GM12864 (cell line): ENCODE measurements around the gene CDKN1A.

Source experiments
- DNase-seq: peaks from one replicate; pipeline ENCODE4 v3.0.0-alpha.2; 2011; ENCODE audit warnings: low read depth
- H3K4me3 ChIP-seq: 2 replicates; pipeline ENCODE4 v1.5.1; 2011; ENCODE audit warnings: mild to moderate bottlenecking, low read depth, low read length, control low read depth
- CTCF ChIP-seq: IDR thresholded peaks from 2 replicates; pipeline ENCODE4 v1.5.1; 2011; ENCODE audit warnings: low read depth, mild to moderate bottlenecking, moderate library complexity, low read length, control low read depth, inconsistent platforms; ENCODE audit errors: missing control alignments

Gene CDKN1A

GRCh38 chr6:36698871-36699271 lies 20.4 kb downstream of the CDKN1A start:
- H3K4me3 ChIP-seq: no peak overlapping the region
- no peak for TF ChIP-seq CTCF
- no peak for DNase-seq

- DNase-seq: no peak
These were observed 20.8 kb downstream of the CDKN1A start for GRCh38 chr6:36699348-36699747.

GRCh38 chr6:36700071-36700812 lies 21.7 kb downstream of the CDKN1A start:
- H3K4me3 ChIP-seq: no peak overlapping the region
- DNase-seq: no peak
- no peak for TF ChIP-seq CTCF

More at GRCh38 chr6:36699348-36699747, 20.8 kb downstream of the CDKN1A start:
- H3K4me3 ChIP-seq: no peak overlapping the region
- TF ChIP-seq CTCF: no peak

GRCh38 chr6:36700831-36701230 lies 22.3 kb downstream of the CDKN1A start:
- TF ChIP-seq CTCF: no peak
- DNase-seq: no peak

GRCh38 chr6:36701401-36701991 lies 23.0 kb downstream of the CDKN1A start:
- peak; percentile 63 for TF ChIP-seq CTCF
- no peak for DNase-seq
- H3K4me3 ChIP-seq: no peak overlapping the region

More at GRCh38 chr6:36700831-36701230, 22.3 kb downstream of the CDKN1A start:
- no peak overlapping the region for H3K4me3 ChIP-seq

GRCh38 chr6:36702656-36703055 lies 24.1 kb downstream of the CDKN1A start:
- no peak for DNase-seq
- TF ChIP-seq CTCF: no peak
- no peak overlapping the region for H3K4me3 ChIP-seq

- DNase-seq: no peak
- no peak overlapping the region for H3K4me3 ChIP-seq
- no peak for TF ChIP-seq CTCF
These were observed 24.6 kb downstream of the CDKN1A start for GRCh38 chr6:36703081-36703606.
